ENCODE data around the gene PLG.

GRCh38 chr6:160789263-160790027 lies 87.4 kb downstream of the PLG start:
- TF ChIP-seq POLR2AphosphoS5 (IDR thresholded peaks at IDR 0.05; ENCODE audit: low read depth, low read length) (no peak), SIN3A (IDR thresholded peaks at IDR 0.05; ENCODE audit: borderline replicate concordance, insufficient read depth, low read depth, low read length) (no peak)
- TF ChIP-seq, protein P1, sequence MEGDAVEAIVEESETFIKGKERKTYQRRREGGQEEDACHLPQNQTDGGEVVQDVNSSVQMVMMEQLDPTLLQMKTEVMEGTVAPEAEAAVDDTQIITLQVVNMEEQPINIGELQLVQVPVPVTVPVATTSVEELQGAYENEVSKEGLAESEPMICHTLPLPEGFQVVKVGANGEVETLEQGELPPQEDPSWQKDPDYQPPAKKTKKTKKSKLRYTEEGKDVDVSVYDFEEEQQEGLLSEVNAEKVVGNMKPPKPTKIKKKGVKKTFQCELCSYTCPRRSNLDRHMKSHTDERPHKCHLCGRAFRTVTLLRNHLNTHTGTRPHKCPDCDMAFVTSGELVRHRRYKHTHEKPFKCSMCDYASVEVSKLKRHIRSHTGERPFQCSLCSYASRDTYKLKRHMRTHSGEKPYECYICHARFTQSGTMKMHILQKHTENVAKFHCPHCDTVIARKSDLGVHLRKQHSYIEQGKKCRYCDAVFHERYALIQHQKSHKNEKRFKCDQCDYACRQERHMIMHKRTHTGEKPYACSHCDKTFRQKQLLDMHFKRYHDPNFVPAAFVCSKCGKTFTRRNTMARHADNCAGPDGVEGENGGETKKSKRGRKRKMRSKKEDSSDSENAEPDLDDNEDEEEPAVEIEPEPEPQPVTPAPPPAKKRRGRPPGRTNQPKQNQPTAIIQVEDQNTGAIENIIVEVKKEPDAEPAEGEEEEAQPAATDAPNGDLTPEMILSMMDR (IDR thresholded peaks at IDR 0.05), result no peak

All from Panc1 (cell line).